HG03159 (cell line): ENCODE data around the gene NAT14.
"Not testable (repeated sequence)": the region's sequence is repeated elsewhere in the genome, so short reads cannot be mapped to it uniquely, and the experiment has no call there.

Source experiments
- ATAC-seq: cut with Tn5 transposase; IDR thresholded peaks from one replicate; pipeline ENCODE4 v1.9.1; 2021; ENCODE audit warnings: mild to moderate bottlenecking, moderate library complexity; ENCODE audit not compliant: unreplicated experiment

NAT14 gene

GRCh38 chr19:55486043-55486970 lies 1.3 kb downstream of the NAT14 start:
- no peak for ATAC-seq

- no peak for ATAC-seq
Measured at GRCh38 chr19:55486971-55487923, 2.3 kb downstream of the NAT14 start.

GRCh38 chr19:55487924-55488687 lies 3.1 kb downstream of the NAT14 start, which contains the start of gene SSC5D:
SSC5D (plus strand) TSS chr19:55488436; CDS start chr19:55488590, 154 bp downstream.
- ATAC-seq, result no peak

GRCh38 chr19:55488986-55489710 lies 4.2 kb downstream of the NAT14 start:
- no peak for ATAC-seq

DNA sequence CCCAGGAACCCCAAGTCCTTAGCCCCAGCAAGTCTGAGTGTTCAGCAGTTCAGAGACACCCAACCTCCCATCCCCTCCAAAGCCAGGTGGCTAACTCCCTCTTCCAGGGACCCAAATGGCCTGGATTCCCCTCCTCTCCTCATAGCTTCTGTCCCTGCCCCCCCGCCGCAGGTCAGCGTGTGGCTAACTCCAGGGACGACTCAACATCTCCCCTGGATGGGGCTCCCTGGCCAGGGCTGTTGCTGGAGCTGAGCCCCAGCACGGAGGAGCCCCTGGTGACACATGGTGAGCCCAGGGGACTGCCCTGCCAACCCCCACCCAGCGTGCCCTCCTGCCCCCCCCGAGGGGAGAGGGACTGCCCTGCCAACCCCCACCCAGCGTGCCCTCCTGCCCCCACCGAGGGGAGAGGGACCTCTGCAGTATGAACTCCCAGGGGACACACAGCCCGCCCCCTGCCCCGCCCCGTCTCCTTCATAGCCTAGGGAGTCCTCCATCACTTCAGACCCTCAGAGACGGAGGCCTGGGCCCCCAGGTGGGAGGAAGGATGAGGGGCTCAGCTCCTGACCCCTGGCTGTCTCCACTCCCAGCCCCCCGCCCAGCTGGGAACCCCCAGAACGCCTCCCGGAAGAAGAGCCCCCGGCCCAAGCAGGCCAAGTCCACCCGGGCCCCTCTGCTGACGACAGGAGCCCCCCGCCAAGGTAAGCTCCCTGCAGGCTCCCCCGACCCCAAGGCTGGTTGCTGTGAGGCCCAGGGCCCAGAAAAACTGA lies 4.9 kb downstream of the NAT14 start:
- no peak for ATAC-seq

GRCh38 chr19:55490478-55491432 lies 5.8 kb downstream of the NAT14 start:
- no peak for ATAC-seq

DNA sequence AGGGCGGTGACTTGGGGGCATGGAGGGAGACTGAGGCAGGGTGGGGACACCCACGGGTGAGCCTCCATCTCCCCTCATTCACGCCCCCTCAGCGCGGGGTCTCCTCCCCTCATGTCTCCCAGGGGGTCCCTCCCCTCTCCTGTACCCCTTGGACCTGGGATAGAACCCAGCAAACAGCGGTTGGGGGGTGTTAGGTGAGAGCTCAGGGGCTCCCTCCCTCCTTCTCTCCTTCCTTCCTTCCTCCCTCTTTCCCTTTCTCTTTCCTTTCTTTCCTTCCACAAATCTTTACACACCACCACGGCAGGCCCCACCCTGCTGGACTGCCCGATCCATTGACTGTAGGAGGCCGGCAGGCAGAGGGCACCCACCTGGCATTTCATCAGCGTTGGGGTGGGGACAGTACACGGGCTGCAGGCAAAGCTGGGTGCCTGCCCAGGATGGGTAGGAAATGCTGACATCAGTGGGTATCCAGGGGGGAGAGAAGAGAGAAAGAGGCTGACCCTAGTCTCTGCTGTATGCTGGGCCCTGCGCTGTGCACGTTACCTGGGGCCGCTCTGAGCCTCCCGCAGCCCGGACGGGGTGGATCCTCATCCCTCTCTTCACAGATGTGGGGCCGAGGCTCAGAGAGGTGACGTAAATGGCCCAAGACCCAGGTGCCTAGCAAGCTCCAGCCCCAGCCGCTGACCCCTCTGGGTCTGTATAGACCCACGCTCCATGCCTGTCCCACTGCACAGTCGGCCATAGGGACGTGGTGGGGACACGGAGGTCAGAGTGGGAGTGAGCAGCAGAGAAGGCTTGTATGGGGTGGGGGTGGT lies 6.8 kb downstream of the NAT14 start:
- no peak for ATAC-seq

DNA sequence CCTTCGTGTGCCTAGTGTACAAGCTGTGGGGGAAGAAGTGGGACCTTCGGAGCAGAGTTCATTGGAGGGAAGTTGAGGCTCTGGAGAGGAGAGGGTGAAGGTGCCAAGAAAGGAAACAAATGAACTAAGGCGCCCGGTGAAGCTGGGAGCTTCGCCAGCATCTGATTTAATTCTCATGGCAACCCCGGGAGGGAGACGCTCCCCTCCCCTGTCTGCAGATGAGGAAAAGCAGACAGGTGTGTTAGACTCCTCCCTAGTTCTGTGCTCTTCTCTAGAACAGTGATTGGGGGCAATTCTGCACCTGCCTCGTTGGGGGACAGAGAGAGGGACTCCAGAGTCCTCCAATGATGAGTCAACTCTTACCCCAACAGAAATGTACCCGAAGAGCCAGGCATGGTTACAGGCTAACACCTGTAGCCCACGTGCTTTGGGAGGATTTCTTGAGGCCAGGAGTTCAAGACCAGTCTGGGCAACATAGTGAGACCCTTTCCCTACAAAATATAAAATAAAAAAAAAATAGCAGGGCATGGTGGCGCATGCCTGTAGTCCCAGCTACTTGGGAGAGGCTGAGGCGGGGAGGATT lies 7.5 kb downstream of the NAT14 start:
- ATAC-seq, result no peak

GRCh38 chr19:55493052-55493644 lies 8.2 kb downstream of the NAT14 start:
- no peak for ATAC-seq

- no peak for ATAC-seq
Measured at GRCh38 chr19:55493645-55494171, 8.7 kb downstream of the NAT14 start.

- no peak for ATAC-seq
Measured at GRCh38 chr19:55494172-55494761, 9.3 kb downstream of the NAT14 start.

DNA sequence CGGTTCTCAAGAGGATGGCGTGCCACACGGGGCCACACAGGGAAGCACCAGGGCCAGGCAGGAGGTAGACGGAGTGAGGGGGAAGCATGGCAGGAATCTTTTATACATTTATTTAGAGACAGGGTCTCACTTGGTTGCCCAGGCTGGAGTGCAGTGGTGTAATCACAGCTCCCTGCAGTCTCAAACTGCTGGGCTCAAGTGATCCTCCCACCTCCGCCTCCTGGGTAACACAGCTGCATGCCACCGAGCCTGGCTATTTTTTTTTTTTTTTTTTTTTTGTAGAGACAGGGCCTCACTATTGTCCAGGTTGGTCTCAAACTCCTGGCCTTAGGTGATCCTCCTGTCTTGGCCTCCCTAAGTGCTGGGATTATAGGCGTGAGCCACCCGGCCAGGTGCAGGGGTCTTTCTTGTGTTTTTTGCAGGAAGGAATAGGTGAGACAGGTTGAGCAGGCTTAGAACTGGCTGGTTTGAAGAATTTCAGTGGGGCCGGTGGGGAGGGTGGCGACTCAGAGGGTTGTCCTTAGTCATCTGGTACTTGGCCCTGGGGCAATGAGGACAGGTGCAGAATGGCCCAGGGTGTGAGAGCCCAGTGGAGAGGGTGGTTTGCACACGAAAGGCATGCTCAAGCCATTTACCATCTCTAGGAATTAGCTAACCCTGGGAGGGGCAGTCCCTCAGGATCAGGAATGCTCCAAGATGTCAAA lies 10.8 kb downstream of the NAT14 start:
- ATAC-seq, result no peak

GRCh38 chr19:55496820-55497219 lies 11.8 kb downstream of the NAT14 start:
- not testable (repeated sequence) for ATAC-seq

DNA sequence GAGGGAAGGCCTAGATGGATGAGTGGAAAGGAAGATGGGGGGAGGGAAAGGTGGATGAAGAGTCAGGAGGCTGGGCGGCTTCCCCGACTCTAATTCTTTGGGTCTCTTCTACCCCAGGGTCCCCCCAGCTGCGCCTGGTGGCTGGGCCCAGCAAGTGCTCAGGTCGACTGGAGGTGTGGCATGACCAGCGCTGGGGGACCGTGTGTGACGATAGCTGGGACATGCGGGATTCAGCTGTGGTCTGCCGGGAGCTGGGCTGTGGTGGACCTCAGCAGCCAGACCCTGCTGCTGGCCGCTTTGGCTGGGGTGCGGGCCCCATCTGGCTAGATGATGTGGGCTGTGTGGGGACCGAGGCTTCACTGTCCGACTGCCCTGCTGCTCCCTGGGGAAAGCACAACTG lies 12.8 kb downstream of the NAT14 start:
- ATAC-seq, result no peak

DNA sequence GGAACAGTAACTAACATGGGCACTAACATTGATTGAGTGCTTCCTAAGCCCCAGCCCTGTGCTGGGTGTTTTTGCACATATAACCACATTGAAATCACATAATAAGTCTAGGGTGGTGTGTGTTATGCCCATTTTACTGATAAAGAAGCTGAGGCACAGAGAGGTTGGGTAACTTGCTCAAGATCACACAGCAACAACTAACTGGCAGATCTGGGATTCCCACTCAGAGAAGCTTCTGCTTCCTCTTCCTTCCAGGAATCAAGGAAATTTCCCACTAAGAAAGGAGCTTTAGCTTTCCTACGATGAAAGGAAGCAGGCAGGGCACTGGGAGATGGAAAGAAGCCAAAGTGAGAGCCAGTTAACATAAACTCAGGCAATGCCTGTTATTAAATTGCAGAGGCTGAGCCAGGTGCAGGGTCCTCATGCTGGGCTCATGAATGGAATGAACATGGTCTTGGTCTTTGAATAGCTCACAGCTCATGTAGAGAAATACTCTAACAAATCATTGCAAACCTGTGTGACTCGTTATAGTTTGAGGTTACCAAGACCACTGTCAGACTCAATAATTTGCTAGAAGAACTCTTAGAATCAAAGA lies 13.4 kb downstream of the NAT14 start:
- no peak for ATAC-seq
